Cardiac fibroblast (primary cell): ENCODE results near the gene CRELD1.
A peak's percentile ranks its signal among the peaks of the same experiment; 100 is the strongest.
"Not testable (repeated sequence)": the region's sequence is repeated elsewhere in the genome, so short reads cannot be mapped to it uniquely, and the experiment has no call there.

Experiments used
- DNase-seq, 2 donors: peaks; one replicate each; pipeline versions ENCODE4 v3.0.0 to v3.0.0-alpha.2; 2010; ENCODE audit warnings: low read depth in 2 of 2
- H3K4me3 ChIP-seq, 2 donors: replicated peaks in 1 of 2; 1 replicate in 1 of 2; 2 replicates in 1 of 2; pipeline ENCODE4 v1.5.1; 2011; ENCODE audit warnings: low read depth in 2 of 2, low read length in 2 of 2, mild to moderate bottlenecking in 2 of 2, moderate library complexity in 1 of 2
- TF ChIP-seq, protein P1 (sequence below): IDR thresholded peaks from one replicate; pipeline ENCODE4 v1.5.1; 2011; ENCODE audit warnings: low read depth, mild to moderate bottlenecking, low read length, inconsistent platforms

CRELD1 gene

DNA sequence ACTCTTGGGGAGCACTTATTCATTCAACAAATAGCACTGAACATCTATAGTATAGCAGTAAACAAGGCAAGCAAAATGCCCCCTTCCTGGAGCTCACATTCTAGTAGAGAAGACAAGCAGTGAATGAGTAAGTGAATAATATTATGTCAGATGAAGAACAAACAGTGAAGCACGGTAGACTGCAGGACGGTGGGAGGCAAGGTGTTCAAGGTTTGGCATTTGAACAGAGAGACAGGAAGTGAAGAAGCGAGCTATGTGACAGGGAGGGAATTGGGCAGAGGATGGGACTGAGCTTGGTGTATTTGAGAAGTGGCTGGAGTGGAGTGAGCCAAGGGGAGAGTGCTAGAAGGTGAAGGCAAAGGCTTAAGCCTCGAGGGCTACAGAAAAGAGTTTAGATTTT, 1.4 kb downstream of the CRELD1 start:
- DNase-seq = no peak
- TF ChIP-seq, protein P1, sequence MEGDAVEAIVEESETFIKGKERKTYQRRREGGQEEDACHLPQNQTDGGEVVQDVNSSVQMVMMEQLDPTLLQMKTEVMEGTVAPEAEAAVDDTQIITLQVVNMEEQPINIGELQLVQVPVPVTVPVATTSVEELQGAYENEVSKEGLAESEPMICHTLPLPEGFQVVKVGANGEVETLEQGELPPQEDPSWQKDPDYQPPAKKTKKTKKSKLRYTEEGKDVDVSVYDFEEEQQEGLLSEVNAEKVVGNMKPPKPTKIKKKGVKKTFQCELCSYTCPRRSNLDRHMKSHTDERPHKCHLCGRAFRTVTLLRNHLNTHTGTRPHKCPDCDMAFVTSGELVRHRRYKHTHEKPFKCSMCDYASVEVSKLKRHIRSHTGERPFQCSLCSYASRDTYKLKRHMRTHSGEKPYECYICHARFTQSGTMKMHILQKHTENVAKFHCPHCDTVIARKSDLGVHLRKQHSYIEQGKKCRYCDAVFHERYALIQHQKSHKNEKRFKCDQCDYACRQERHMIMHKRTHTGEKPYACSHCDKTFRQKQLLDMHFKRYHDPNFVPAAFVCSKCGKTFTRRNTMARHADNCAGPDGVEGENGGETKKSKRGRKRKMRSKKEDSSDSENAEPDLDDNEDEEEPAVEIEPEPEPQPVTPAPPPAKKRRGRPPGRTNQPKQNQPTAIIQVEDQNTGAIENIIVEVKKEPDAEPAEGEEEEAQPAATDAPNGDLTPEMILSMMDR = no peak
- peak overlapping the region in 1 of 2 donors; percentile 65 for H3K4me3 ChIP-seq

- TF ChIP-seq, protein P1 = no peak
- no peak for DNase-seq
- no peak overlapping the region for H3K4me3 ChIP-seq
Measured at GRCh38 chr3:9935966-9936510, 2.4 kb downstream of the CRELD1 start.

GRCh38 chr3:9937486-9938238, 4.0 kb downstream of the CRELD1 start:
- TF ChIP-seq, protein P1 = no peak
- DNase-seq = no peak

GRCh38 chr3:9938966-9939365, 5.3 kb downstream of the CRELD1 start:
- TF ChIP-seq, protein P1 = no peak
- no peak for DNase-seq
- H3K4me3 ChIP-seq = no peak overlapping the region

More at GRCh38 chr3:9937486-9938238, 4.0 kb downstream of the CRELD1 start:
- no peak overlapping the region for H3K4me3 ChIP-seq

DNA sequence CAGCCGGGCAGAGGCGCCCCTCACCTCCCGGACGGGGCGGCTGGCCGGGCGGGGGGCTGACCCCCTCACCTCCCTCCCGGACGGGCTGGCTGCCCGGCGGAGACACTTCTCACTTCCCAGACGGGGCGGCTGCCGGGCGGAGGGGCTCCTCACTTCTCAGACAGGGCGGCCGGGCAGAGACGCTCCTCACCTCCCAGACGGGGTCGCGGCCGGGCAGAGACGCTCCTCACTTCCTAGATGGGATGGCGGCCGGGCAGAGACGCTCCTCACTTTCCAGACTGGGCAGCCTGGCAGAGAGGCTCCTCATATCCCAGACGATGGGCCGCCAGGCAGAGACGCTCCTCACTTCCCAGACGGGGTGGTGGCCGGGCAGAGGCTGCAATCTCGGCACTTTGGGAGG, 6.3 kb downstream of the CRELD1 start:
- not testable (repeated sequence) for DNase-seq, H3K4me3 ChIP-seq

- TF ChIP-seq, protein P1 = no peak
- no peak for DNase-seq
Measured at GRCh38 chr3:9940746-9941145, 7.1 kb downstream of the CRELD1 start.

GRCh38 chr3:9942164-9942563, 8.5 kb downstream of the CRELD1 start:
- DNase-seq = no peak
- TF ChIP-seq, protein P1 = no peak

More at GRCh38 chr3:9940746-9941145, 7.1 kb downstream of the CRELD1 start:
- no peak overlapping the region for H3K4me3 ChIP-seq

More at GRCh38 chr3:9942164-9942563, 8.5 kb downstream of the CRELD1 start:
- H3K4me3 ChIP-seq = no peak overlapping the region
